T-cell (primary cell): ENCODE results near the gene FOXL3. TPM values are rescaled to one million over a fixed set of nuclear protein-coding genes. Genes with fewer than 3 reads are reported as not detected.

Source experiments
- ATAC-seq, 4 experiments: fragments of 200-7000 bp in 3 of 4; fragments of 150-1000 bp in 1 of 4; cut with Tn5 transposase; replicated peaks in 1 of 4; 1 replicate in 3 of 4; 2 replicates in 1 of 4; pipeline ENCODE4 v1.10.0; 2021; ENCODE audit warnings: moderate library complexity in 3 of 4, mild to moderate bottlenecking in 2 of 4, moderate number of reproducible peaks in 1 of 4
- CTCF ChIA-PET, 2 donors: fragments of 300-600 bp; sonication (Branson Sonifier 250); formaldehyde crosslinking; loops; one replicate each; lab custom pipeline; 2022; ENCODE audit warnings: antibody characterized with exemption in 2 of 2; lab: Charles Lee
- POLR2A ChIA-PET, 2 donors: fragments of 300-600 bp; sonication (Branson Sonifier 250); formaldehyde crosslinking; loops; one replicate each; lab custom pipeline; 2022; ENCODE audit warnings: antibody characterized with exemption in 2 of 2; lab: Charles Lee
- DNase-seq, 35 experiments: peaks; one replicate each; pipeline versions ENCODE4 v3.0.0 to v3.0.0-alpha.2; 2013 to 2023
- H3K27ac ChIP-seq: one replicate; pipeline ENCODE4 v1.5.1; 2013; ENCODE audit warnings: low read length
- H3K27me3 ChIP-seq, 2 experiments: replicated peaks in 1 of 2; 1 replicate in 1 of 2; 2 replicates in 1 of 2; pipeline versions ENCODE4 v1.6.1 to v1.7.0; 2013; ENCODE audit warnings: low read length in 1 of 2, mixed read lengths in 1 of 2; ENCODE audit not compliant: control insufficient read depth in 2 of 2, insufficient read depth in 2 of 2; ENCODE audit errors: extremely low read depth in 1 of 2
- H3K36me3 ChIP-seq, 2 donors: 1 replicate in 1 of 2; 2 replicates in 1 of 2; pipeline versions ENCODE4 v1.6.1 to v1.7.0; 2013; ENCODE audit warnings: low read length in 1 of 2; ENCODE audit not compliant: control insufficient read depth in 2 of 2, insufficient read depth in 1 of 2; ENCODE audit errors: extremely low read depth in 1 of 2
- H3K4me1 ChIP-seq, 2 experiments: 1 replicate in 1 of 2; 2 replicates in 1 of 2; pipeline versions ENCODE4 v1.6.1 to v1.7.0; 2013; ENCODE audit warnings: low read length in 2 of 2, mixed read lengths in 1 of 2; ENCODE audit not compliant: insufficient read depth in 2 of 2, control insufficient read depth in 1 of 2; ENCODE audit errors: extremely low read depth in 1 of 2
- H3K4me3 ChIP-seq, 2 donors: 1 replicate in 1 of 2; 2 replicates in 1 of 2; pipeline versions ENCODE4 v1.5.1 to v1.7.0; 2013; ENCODE audit warnings: mild to moderate bottlenecking in 2 of 2, low read length in 1 of 2, moderate library complexity in 1 of 2; ENCODE audit not compliant: control insufficient read depth in 1 of 2; ENCODE audit errors: extremely low read depth in 1 of 2
- H3K9me3 ChIP-seq: 2 replicates; pipeline ENCODE4 v1.7.0; 2013
- H3K27ac Mint-ChIP-seq, 2 donors: one replicate each; pipeline ENCODE4 v1.8.0; 2020 to 2021; ENCODE audit warnings: mild to moderate bottlenecking in 2 of 2, mixed read lengths in 2 of 2
- H3K27me3 Mint-ChIP-seq, 2 donors: one replicate each; pipeline ENCODE4 v1.8.0; 2021 to 2022; ENCODE audit warnings: mixed read lengths in 2 of 2
- H3K36me3 Mint-ChIP-seq: one replicate; pipeline ENCODE4 v1.8.0; 2021; ENCODE audit warnings: mixed read lengths
- H3K4me1 Mint-ChIP-seq, 3 donors: one replicate each; pipeline ENCODE4 v1.8.0; 2020 to 2022; ENCODE audit warnings: mixed read lengths in 3 of 3, mild to moderate bottlenecking in 1 of 3
- H3K4me3 Mint-ChIP-seq, 3 donors: one replicate each; pipeline ENCODE4 v1.8.0; 2020 to 2022; ENCODE audit warnings: mild to moderate bottlenecking in 3 of 3, mixed read lengths in 3 of 3, moderate library complexity in 3 of 3
- H3K9me3 Mint-ChIP-seq, 3 donors: one replicate each; pipeline ENCODE4 v1.8.0; 2020 to 2022; ENCODE audit warnings: mixed read lengths in 3 of 3
- WGBS: methylation state at CpG from one replicate; pipeline ENCODE4 v1.1.5; 2013; ENCODE audit warnings: missing lambda C conversion rate; ENCODE audit not compliant: insufficient coverage; 5-methylcytosine and 5-hydroxymethylcytosine counted together
- total RNA-seq, 35 experiments: library from RNA in 6 of 35; stranded (reverse) in 6 of 35; fragments of 120-200 nt in 1 of 35; gene quantifications; one replicate each; pipeline versions ENCODE4 v1.2.1 to v1.2.4 and lab custom pipeline; 2013 to 2026

The FOXL3 gene
- total RNA-seq, 5 donors from 2014 or later (not counting 1 experiment from before 2014, with no cell fraction given), result not detected

DNA sequence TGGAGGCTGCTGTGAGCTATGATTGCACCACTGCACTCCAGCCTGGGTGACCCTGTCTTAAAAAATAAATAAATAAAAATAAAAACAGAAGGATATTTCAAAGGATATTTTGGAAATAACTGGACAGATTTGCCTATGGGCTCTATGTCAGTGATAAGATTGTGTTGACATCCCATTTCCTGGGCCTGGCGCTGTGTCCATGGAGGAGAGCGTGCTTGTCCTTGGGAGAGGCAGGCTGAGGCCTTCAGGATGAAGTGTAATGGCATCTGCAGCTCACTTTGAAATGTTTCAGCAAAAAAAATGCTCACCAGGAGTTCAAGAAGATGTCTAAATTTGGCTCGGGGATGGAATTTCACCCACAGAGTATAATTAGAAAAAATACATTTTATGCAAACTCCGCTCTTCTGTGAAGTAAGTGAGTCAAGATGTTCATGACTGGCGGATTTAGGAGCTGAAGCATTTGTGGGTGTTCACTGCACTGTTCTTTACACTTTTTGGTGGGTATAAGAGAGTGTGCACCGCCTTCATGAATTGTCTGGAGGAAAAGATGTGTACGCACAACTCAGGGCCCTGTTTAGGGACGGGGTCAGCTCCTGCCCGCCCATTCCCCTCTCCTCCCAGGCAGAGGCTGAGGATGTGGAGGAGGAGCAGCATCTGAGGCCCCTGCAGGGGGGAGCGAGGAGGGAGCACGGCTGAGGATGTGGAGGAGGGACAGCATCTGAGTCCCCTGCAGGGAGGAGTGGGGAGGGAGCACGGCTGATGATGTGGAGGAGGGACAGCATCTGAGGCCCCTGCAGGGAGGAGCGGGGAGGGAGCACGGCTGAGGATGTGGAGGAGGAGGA, 18.5 kb upstream of the FOXL3 start:
- Histone ChIP-seq H3K4me3 (no peak overlapping the region), H3K9me3 (no peaks in the 10 kb centered on the region), H3K36me3 (no peaks in the 10 kb centered on the region), H3K4me1 (no peaks in the 10 kb centered on the region), H3K27me3 (peaks cover 0 to 8% of the 10 kb centered on the region in 2 experiments), H3K27ac (no peak overlapping the region)
- H3K36me3 Mint-ChIP-seq, result peaks cover 2% of the 10 kb centered on the region
- 79% methylated on average over 7 of the region's 14 CpGs for WGBS
- H3K9me3 Mint-ChIP-seq, result peaks cover 14 to 23% (median 23%) of the 10 kb centered on the region in 3 donors
- POLR2A ChIA-PET, result no interaction called here
- no peak overlapping the region for H3K27ac Mint-ChIP-seq
- peaks cover 0 to 2% of the 10 kb centered on the region in 2 donors for H3K27me3 Mint-ChIP-seq
- no peaks in the 10 kb centered on the region for H3K4me1 Mint-ChIP-seq
- ATAC-seq, result no peak
- no peak for DNase-seq
- H3K4me3 Mint-ChIP-seq, result no peak overlapping the region
- CTCF ChIA-PET, result no interaction called here

- H3K4me1 ChIP-seq, result no peaks in the 10 kb centered on the region
- no peak overlapping the region for H3K27ac ChIP-seq
- peaks cover 16 to 24% (median 23%) of the 10 kb centered on the region in 3 donors for H3K9me3 Mint-ChIP-seq
- whole genome bisulfite sequencing, result 89% methylated on average over 13 of the region's 18 CpGs
- H3K4me1 Mint-ChIP-seq, result no peaks in the 10 kb centered on the region
- no peak overlapping the region for H3K27ac Mint-ChIP-seq
- H3K36me3 Mint-ChIP-seq, result peaks cover 2% of the 10 kb centered on the region
- DNase-seq (no peak), ATAC-seq (no peak)
- peaks cover 1 to 2% of the 10 kb centered on the region in 2 donors for H3K27me3 Mint-ChIP-seq
- H3K4me3 ChIP-seq, result no peak overlapping the region
- no peaks in the 10 kb centered on the region for H3K36me3 ChIP-seq
- CTCF ChIA-PET, result no interaction called here
- H3K9me3 ChIP-seq, result no peaks in the 10 kb centered on the region
- no peak overlapping the region for H3K4me3 Mint-ChIP-seq
- POLR2A ChIA-PET, result no interaction called here
- H3K27me3 ChIP-seq, result peaks cover 0 to 14% of the 10 kb centered on the region in 2 experiments
Observed at GRCh38 chr7:272108-272615, 17.8 kb upstream of the FOXL3 start.

- Mint-ChIP-seq H3K36me3 (peaks cover 2% of the 10 kb centered on the region), H3K4me3 (no peak overlapping the region), H3K9me3 (peaks cover 19 to 26% (median 23%) of the 10 kb centered on the region in 3 donors), H3K27me3 (peaks cover 2 to 6% of the 10 kb centered on the region in 2 donors), H3K4me1 (no peaks in the 10 kb centered on the region), H3K27ac (no peak overlapping the region)
- Histone ChIP-seq H3K9me3 (no peaks in the 10 kb centered on the region), H3K4me1 (no peaks in the 10 kb centered on the region), H3K27me3 (peaks cover 0 to 18% of the 10 kb centered on the region in 2 experiments), H3K4me3 (no peak overlapping the region), H3K27ac (no peak overlapping the region), H3K36me3 (no peaks in the 10 kb centered on the region)
- ATAC-seq (no peak), DNase-seq (no peak)
- CTCF ChIA-PET, result no interaction called here
- POLR2A ChIA-PET, result no interaction called here
- 81% methylated on average over 14 of the region's 14 CpGs for WGBS
Observed at GRCh38 chr7:272631-273030, 17.3 kb upstream of the FOXL3 start.

DNA sequence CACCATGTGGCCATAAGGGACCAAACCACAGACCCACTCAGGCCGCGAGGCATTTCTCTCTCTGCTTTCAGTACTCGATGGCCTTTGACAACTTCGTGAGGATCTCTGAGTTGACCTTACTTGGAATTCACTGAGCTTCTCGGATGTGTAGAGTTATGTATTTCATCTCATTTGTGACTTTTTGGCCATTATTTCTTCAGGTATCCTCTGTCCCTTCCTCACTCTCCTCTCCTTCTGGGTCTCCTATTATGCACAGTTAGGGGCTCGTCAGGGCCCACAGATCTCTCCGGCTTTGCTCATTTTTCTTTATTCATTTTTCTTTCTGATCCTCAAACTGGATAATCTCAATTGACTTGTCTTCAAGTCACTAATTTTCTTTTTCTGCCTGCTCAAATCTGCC, 16.6 kb upstream of the FOXL3 start:
- H3K27ac ChIP-seq, result no peak overlapping the region
- peaks cover 2% of the 10 kb centered on the region for H3K36me3 Mint-ChIP-seq
- H3K4me1 Mint-ChIP-seq, result no peaks in the 10 kb centered on the region
- H3K4me3 Mint-ChIP-seq, result no peak overlapping the region
- no peaks in the 10 kb centered on the region for H3K9me3 ChIP-seq
- CTCF ChIA-PET, result no interaction called here
- H3K4me3 ChIP-seq, result no peak overlapping the region
- H3K9me3 Mint-ChIP-seq, result peaks cover 19 to 26% (median 23%) of the 10 kb centered on the region in 3 donors
- peaks cover 2 to 10% of the 10 kb centered on the region in 2 donors for H3K27me3 Mint-ChIP-seq
- no peak overlapping the region for H3K27ac Mint-ChIP-seq
- POLR2A ChIA-PET, result no interaction called here
- peaks cover 0 to 18% of the 10 kb centered on the region in 2 experiments for H3K27me3 ChIP-seq
- no peaks in the 10 kb centered on the region for H3K36me3 ChIP-seq
- DNase-seq, result no peak
- ATAC-seq, result no peak
- 86% methylated on average over 2 of the region's 7 CpGs for WGBS
- H3K4me1 ChIP-seq, result no peaks in the 10 kb centered on the region

DNA sequence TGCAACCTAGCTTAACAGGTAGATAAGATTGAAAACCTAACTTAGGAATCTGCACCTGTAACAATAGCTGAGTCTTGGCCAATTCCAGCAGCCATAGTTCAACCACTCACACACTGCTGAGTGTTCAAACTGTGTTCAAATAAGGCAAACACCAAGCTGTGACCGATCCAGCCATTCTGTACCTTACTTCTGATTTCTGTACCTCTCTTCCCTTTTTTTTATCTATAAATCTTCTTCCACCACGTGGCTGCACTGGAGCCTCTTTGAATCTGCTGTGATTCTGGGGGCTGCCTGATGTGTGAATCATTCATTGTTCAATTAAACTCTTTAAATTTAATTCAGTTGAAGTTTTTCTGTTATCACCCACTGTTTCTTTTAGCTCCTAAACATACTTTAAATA, 15.7 kb upstream of the FOXL3 start:
- Histone ChIP-seq H3K27me3 (peaks cover 0 to 18% of the 10 kb centered on the region in 2 experiments), H3K4me1 (no peaks in the 10 kb centered on the region), H3K27ac (no peak overlapping the region), H3K36me3 (no peaks in the 10 kb centered on the region), H3K4me3 (no peak overlapping the region), H3K9me3 (no peaks in the 10 kb centered on the region)
- DNase-seq (no peak), ATAC-seq (no peak)
- no peak overlapping the region for H3K4me3 Mint-ChIP-seq
- peaks cover 19 to 26% (median 23%) of the 10 kb centered on the region in 3 donors for H3K9me3 Mint-ChIP-seq
- H3K36me3 Mint-ChIP-seq, result peaks cover 2% of the 10 kb centered on the region
- H3K27ac Mint-ChIP-seq, result no peak overlapping the region
- ChIA-PET CTCF (no interaction called here), POLR2A (no interaction called here)
- WGBS, result 60% methylated on average over 1 of the region's 2 CpGs
- H3K27me3 Mint-ChIP-seq, result peaks cover 2 to 10% of the 10 kb centered on the region in 2 donors
- H3K4me1 Mint-ChIP-seq, result no peaks in the 10 kb centered on the region

DNA sequence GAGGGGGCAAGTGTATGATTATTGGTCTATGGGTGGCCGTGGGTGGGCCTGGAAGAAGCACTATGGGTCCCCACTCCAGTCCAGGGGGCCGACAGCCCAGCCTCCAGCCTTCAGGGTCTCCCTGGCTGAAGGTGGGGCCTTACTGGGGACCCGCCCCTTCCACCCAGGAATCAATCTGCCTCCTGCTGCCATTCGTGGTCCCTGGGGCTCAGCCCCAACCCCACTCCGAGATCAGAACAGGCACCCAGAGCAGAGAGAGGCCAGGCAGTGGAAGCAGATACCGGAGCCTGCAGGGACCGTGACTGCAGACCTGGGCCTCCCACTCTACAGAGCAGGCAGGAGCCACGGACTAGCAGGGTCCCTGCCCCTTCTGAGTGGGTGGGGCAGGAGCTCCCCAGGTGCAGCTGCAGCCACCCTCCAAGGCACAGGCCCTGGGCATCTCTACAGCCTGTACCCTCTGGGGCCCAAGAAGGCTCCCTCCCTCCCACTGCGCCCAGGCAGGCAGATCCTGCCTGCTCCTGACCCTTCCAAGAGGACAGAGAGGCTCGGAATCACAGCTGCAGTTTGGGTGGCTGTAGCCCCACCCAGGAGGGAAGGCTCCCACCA, 13.6 kb upstream of the FOXL3 start:
- H3K36me3 ChIP-seq, result no peaks in the 10 kb centered on the region
- WGBS, result 78% methylated on average over 9 of the region's 10 CpGs
- H3K4me3 Mint-ChIP-seq, result no peak overlapping the region
- H3K4me1 Mint-ChIP-seq, result no peaks in the 10 kb centered on the region
- no peak overlapping the region for H3K4me3 ChIP-seq
- peaks cover 3 to 25% of the 10 kb centered on the region in 2 donors for H3K27me3 Mint-ChIP-seq
- ChIA-PET CTCF (no interaction called here), POLR2A (no interaction called here)
- peaks cover 0 to 27% of the 10 kb centered on the region in 2 experiments for H3K27me3 ChIP-seq
- peaks cover 2% of the 10 kb centered on the region for H3K36me3 Mint-ChIP-seq
- peaks cover 19 to 26% (median 23%) of the 10 kb centered on the region in 3 donors for H3K9me3 Mint-ChIP-seq
- H3K27ac Mint-ChIP-seq, result no peak overlapping the region
- DNase-seq, result no peak
- H3K4me1 ChIP-seq, result no peaks in the 10 kb centered on the region
- no peaks in the 10 kb centered on the region for H3K9me3 ChIP-seq
- no peak for ATAC-seq
- H3K27ac ChIP-seq, result no peak overlapping the region
